B cell (primary cell): ENCODE data around the gene HMGXB3.

ENCODE experiments used
- CTCF ChIP-seq: fragments of 200-600 bp; IDR thresholded peaks from one replicate; pipeline ENCODE4 v1.8.0; 2022; ENCODE audit warnings: antibody characterized with exemption, mild to moderate bottlenecking
- EZH2 ChIP-seq: IDR thresholded peaks from 2 replicates; pipeline ENCODE4 v1.6.1; 2012; ENCODE audit warnings: borderline replicate concordance, low read depth, mild to moderate bottlenecking, moderate library complexity, low read length; ENCODE audit not compliant: insufficient read depth, poor library complexity, severe bottlenecking

GRCh38 chr5:150052226-150052955, 51.9 kb downstream of the HMGXB3 start:
- TF ChIP-seq CTCF, result no peak
- no peak for TF ChIP-seq EZH2
